PC-3 (cell line): Measurements from ENCODE around the gene COP1. TPM values are rescaled to one million over a fixed set of nuclear protein-coding genes. Genes with fewer than 3 reads are reported as not detected.

Source experiments
- ATAC-seq: fragments of 200-7000 bp; cut with Tn5 transposase; 2 replicates; pipeline ENCODE4 v1.9.1; 2020; ENCODE audit warnings: mild to moderate bottlenecking, moderate library complexity
- BruUV-seq: library from RNA; stranded (reverse); fragments of 400-500 nt; replicated peaks from 2 replicates; lab custom pipeline; 2021; lab: Mats Ljungman, UMichigan
- CTCF ChIA-PET: fragments of 300-600 bp; sonication (Branson Sonifier 250); formaldehyde crosslinking; loops from one replicate; lab custom pipeline; 2022; ENCODE audit warnings: antibody characterized with exemption; lab: Charles Lee
- POLR2A ChIA-PET: fragments of 300-600 bp; sonication (Branson Sonifier 250); formaldehyde crosslinking; loops from one replicate; lab custom pipeline; 2022; ENCODE audit warnings: antibody characterized with exemption; ENCODE audit not compliant: unreplicated experiment; lab: Charles Lee
- DNase-seq: peaks from one replicate; pipeline ENCODE4 v3.0.0-alpha.2; 2015
- H2AFZ ChIP-seq: fragments of 300-600 bp; sonication (generic); 2 replicates; pipeline ENCODE4 v1.6.0; 2016; ENCODE audit warnings: antibody characterized with exemption, low read length
- H3F3A ChIP-seq: fragments of 300-600 bp; sonication (generic); one replicate; pipeline ENCODE4 v1.6.0; 2017; ENCODE audit warnings: antibody characterized with exemption, low read length, control low read depth, mild to moderate bottlenecking; ENCODE audit not compliant: unreplicated experiment
- H3K27ac ChIP-seq: fragments of 300-600 bp; sonication (generic); 2 replicates; pipeline ENCODE4 v1.5.1; 2016; ENCODE audit warnings: mild to moderate bottlenecking, low read length
- H3K27me3 ChIP-seq: fragments of 300-600 bp; sonication (generic); 2 replicates; pipeline ENCODE4 v1.6.1; 2016; ENCODE audit warnings: low read length, mixed read lengths
- H3K36me3 ChIP-seq: fragments of 300-600 bp; sonication (generic); 2 replicates; pipeline ENCODE4 v1.6.1; 2016; ENCODE audit warnings: low read depth, mixed run types, low read length, mixed read lengths
- H3K4me1 ChIP-seq: fragments of 300-600 bp; sonication (generic); 2 replicates; pipeline ENCODE4 v1.5.1; 2016; ENCODE audit warnings: low read length; ENCODE audit not compliant: insufficient read depth
- H3K4me2 ChIP-seq: fragments of 300-600 bp; sonication (generic); 2 replicates; pipeline ENCODE4 v1.6.0; 2016; ENCODE audit warnings: low read length
- H3K4me3 ChIP-seq: fragments of 300-600 bp; sonication (generic); 2 replicates; pipeline ENCODE4 v1.5.1; 2016; ENCODE audit warnings: mild to moderate bottlenecking, low read length, mixed read lengths
- H3K79me2 ChIP-seq: fragments of 300-600 bp; sonication (generic); 2 replicates; pipeline ENCODE4 v1.6.1; 2017; ENCODE audit warnings: low read length, mixed read lengths
- H3K9ac ChIP-seq: fragments of 300-600 bp; sonication (generic); 2 replicates; pipeline ENCODE4 v1.6.0; 2016; ENCODE audit warnings: mild to moderate bottlenecking, low read length
- H3K9me2 ChIP-seq: fragments of 300-600 bp; sonication (generic); replicated peaks from 2 replicates; pipeline ENCODE4 v1.6.1; 2016; ENCODE audit warnings: mixed run types, low read length, mixed read lengths
- H3K9me3 ChIP-seq: fragments of 300-600 bp; sonication (generic); 2 replicates; pipeline ENCODE4 v1.6.1; 2016; ENCODE audit warnings: low read length, mixed read lengths
- H4K20me1 ChIP-seq: fragments of 300-600 bp; sonication (generic); 2 replicates; pipeline ENCODE4 v1.6.1; 2016; ENCODE audit warnings: low read length, mixed read lengths
- EZH2 ChIP-seq: fragments of 300-600 bp; sonication (generic); IDR thresholded peaks from one replicate; pipeline ENCODE4 v1.6.1; 2017; ENCODE audit warnings: antibody characterized with exemption, mild to moderate bottlenecking, low read length; ENCODE audit not compliant: unreplicated experiment
- EZH2phosphoT487 ChIP-seq: fragments of 300-600 bp; sonication (generic); IDR thresholded peaks from 2 replicates; pipeline ENCODE4 v1.6.1; 2018; ENCODE audit warnings: mild to moderate bottlenecking, antibody characterized with exemption, low read length, borderline replicate concordance
- intact Hi-C: fragments of 100-400 bp; cut with micrococcal nuclease; formaldehyde crosslinking; loops from 2 replicates; pipeline ENCODE4 v1.9.0; 2023
- total RNA-seq: library from RNA; depleted of rRNA; stranded (reverse); fragments of >200 nt; gene quantifications from 2 replicates; pipeline ENCODE4 v1.2.3, GENCODE V29; 2014
- TF ChIP-seq, protein P1 (sequence below): fragments of 300-600 bp; sonication (generic); conservative IDR thresholded peaks from 2 replicates; pipeline ENCODE4 v1.5.1; 2017; ENCODE audit warnings: antibody characterized with exemption, low read depth, mild to moderate bottlenecking, low read length

The COP1 gene
- total RNA-seq, 1 experiment from 2014 or later: 16.6 TPM

DNA sequence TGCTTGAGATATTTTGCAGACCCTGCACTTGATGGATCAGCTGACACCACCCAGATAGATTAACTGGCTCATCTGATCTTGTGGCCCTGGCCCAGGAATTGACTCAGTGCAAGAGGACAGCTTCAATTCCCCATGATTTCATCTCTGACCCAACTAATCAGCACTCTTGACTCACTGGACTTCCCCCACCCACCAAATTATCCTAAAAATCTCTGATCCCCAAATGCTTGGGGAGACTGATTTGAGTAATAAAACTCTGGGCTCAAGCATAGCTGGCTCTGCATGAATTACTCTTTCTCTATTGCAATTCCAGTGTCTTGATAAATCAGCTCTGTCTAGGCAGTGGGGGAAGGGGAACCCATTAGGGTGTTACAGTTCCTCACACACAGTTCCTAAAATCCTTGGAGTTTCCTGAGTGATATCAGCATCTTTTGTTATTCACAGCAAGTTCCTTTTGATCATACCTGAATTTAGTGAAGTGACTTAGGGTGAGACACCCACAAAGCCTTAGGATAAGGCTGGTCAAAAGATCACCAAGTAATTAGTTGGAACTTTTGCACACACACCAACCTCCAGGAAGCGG, 104.2 kb downstream of the COP1 start:
- H3K27ac ChIP-seq: no peak overlapping the region
- H3K9me3 ChIP-seq: peaks cover 9% of the 10 kb centered on the region; the same call in 1 of the 2 replicates
- BruUV-seq: no TSS peak
- no peak overlapping the region for H2AFZ ChIP-seq
- H3K36me3 ChIP-seq: peaks cover 22% of the 10 kb centered on the region
- no peaks in the 10 kb centered on the region for H3K79me2 ChIP-seq
- no peak overlapping the region for H3K4me3 ChIP-seq
- H3K9ac ChIP-seq: no peak overlapping the region
- no peak for ATAC-seq
- H3F3A ChIP-seq: no peaks in the 10 kb centered on the region
- POLR2A ChIA-PET: no interaction called here
- no peaks in the 10 kb centered on the region for H4K20me1 ChIP-seq
- H3K27me3 ChIP-seq: no peaks in the 10 kb centered on the region
- intact Hi-C loops: no loop called here
- H3K4me1 ChIP-seq: no peaks in the 10 kb centered on the region
- CTCF ChIA-PET: no interaction called here
- TF ChIP-seq EZH2phosphoT487: no peak
- TF ChIP-seq, protein P1, sequence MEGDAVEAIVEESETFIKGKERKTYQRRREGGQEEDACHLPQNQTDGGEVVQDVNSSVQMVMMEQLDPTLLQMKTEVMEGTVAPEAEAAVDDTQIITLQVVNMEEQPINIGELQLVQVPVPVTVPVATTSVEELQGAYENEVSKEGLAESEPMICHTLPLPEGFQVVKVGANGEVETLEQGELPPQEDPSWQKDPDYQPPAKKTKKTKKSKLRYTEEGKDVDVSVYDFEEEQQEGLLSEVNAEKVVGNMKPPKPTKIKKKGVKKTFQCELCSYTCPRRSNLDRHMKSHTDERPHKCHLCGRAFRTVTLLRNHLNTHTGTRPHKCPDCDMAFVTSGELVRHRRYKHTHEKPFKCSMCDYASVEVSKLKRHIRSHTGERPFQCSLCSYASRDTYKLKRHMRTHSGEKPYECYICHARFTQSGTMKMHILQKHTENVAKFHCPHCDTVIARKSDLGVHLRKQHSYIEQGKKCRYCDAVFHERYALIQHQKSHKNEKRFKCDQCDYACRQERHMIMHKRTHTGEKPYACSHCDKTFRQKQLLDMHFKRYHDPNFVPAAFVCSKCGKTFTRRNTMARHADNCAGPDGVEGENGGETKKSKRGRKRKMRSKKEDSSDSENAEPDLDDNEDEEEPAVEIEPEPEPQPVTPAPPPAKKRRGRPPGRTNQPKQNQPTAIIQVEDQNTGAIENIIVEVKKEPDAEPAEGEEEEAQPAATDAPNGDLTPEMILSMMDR: no peak
- TF ChIP-seq EZH2: no peak
- H3K4me2 ChIP-seq: no peak overlapping the region
- no peaks in the 10 kb centered on the region for H3K9me2 ChIP-seq
- no peak for DNase-seq

DNA sequence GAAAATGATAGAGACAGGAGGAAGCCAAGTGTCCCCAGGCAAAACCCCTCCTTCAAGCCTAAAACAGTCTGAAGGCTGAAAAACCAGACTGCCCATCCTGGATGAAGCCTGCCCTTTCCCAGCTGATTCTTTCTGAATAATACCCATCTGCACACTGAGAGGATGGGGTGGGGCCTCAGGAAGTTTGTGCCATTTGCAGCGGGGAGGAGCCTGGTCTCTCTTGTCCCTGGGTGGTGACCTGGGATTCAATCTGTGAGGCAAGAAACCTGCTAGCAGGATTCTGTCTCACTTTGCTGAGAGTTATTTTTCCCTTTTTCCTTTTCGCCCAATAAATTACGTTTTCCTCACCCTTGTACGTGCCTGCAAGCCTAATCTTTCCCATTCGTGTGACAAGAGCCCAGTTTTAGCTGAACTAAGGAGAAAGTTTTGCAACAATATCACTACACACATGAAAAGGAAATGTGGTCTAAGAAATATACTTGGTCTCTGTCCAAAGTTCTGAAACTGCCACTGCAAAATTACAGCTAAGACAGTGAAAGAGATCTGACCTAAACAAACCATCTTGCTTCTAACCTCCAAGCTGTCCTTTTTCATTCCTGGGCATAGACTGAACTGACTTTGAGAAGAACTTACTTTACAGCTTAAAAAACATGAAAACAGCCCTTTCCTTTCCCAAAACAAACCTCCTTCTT, 105.0 kb downstream of the COP1 start:
- no peak for DNase-seq
- H2AFZ ChIP-seq: no peak overlapping the region
- no peak for TF ChIP-seq EZH2phosphoT487
- no peak for TF ChIP-seq EZH2
- TF ChIP-seq, protein P1: no peak
- H3K4me1 ChIP-seq: no peaks in the 10 kb centered on the region
- H3K27ac ChIP-seq: no peak overlapping the region
- H3K9me3 ChIP-seq: peaks cover 9% of the 10 kb centered on the region; the same call in 1 of the 2 replicates
- no peaks in the 10 kb centered on the region for H3K27me3 ChIP-seq
- no peaks in the 10 kb centered on the region for H3K79me2 ChIP-seq
- ChIA-PET POLR2A (no interaction called here), CTCF (no interaction called here)
- H3K4me3 ChIP-seq: no peak overlapping the region
- H4K20me1 ChIP-seq: no peaks in the 10 kb centered on the region
- no peaks in the 10 kb centered on the region for H3K9me2 ChIP-seq
- H3K36me3 ChIP-seq: peaks cover 22% of the 10 kb centered on the region
- no peak overlapping the region for H3K4me2 ChIP-seq
- no peaks in the 10 kb centered on the region for H3F3A ChIP-seq
- BruUV-seq: no TSS peak
- no peak for ATAC-seq
- intact Hi-C loops: no loop called here
- no peak overlapping the region for H3K9ac ChIP-seq

DNA sequence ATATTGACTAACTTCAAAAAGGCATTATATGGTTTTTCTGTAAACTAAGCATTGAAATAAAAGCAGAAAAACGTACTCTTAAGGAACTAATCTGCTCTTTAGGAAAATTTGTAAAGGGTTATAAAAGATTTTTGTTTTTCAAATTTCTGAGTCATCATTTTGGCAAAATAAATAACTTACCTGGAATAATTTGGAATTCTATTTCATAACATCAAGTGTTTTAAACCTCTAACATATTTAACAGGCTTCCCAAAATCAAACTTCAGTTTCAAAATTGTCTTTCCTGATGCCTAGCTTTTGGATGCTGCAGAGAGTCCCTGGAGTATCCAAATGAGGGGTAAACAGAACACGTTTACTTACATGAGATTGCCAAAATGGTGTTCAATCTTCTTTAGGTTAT, 108.5 kb downstream of the COP1 start:
- H3K79me2 ChIP-seq: no peaks in the 10 kb centered on the region
- DNase-seq (no peak), ATAC-seq (no peak)
- no peaks in the 10 kb centered on the region for H3K4me1 ChIP-seq
- peaks cover 9% of the 10 kb centered on the region; the same call in 1 of the 2 replicates for H3K9me3 ChIP-seq
- no peak for TF ChIP-seq EZH2
- TF ChIP-seq, protein P1: no peak
- no peak for TF ChIP-seq EZH2phosphoT487
- ChIA-PET POLR2A (no interaction called here), CTCF (no interaction called here)
- H4K20me1 ChIP-seq: no peaks in the 10 kb centered on the region
- H3K27me3 ChIP-seq: no peaks in the 10 kb centered on the region
- no peaks in the 10 kb centered on the region for H3F3A ChIP-seq
- no peak overlapping the region for H3K4me2 ChIP-seq
- no peaks in the 10 kb centered on the region for H3K9me2 ChIP-seq
- intact Hi-C loops: no loop called here
- H3K27ac ChIP-seq: no peak overlapping the region
- peaks cover 22% of the 10 kb centered on the region for H3K36me3 ChIP-seq
- no peak overlapping the region for H2AFZ ChIP-seq
- no peak overlapping the region for H3K9ac ChIP-seq
- BruUV-seq: no TSS peak
- H3K4me3 ChIP-seq: no peak overlapping the region
